ENCODE data around the gene FGF12. TPM values are rescaled to one million over a fixed set of nuclear protein-coding genes. Genes with fewer than 3 reads are reported as not detected.

Gene FGF12
- total RNA-seq, 4 donors from 2014 or later: 0.42 to 1.5 (median 0.62) TPM

DNA sequence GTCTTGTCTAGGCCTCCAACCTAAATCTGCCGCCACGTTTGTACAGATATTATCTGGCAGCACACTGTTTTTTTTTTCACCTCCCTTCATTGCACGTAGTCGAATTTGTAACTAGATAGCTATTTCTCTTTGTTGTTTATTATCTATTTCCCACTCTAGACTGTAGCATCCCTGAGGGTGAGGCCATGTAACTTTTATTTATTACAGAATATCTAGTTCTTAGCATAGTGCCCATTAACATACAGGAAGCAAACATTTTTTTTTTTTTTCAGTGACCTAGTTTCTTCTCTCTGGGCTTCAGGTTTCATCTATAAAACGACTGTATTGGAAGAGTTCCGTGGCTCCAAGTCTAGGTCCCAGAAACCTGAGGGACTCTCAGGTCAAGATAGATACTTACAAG, 354.3 kb downstream of the FGF12 start:
- H3K4me3 ChIP-seq: no peak overlapping the region
- DNase-seq (ENCODE audit: low spot score in 2 of 2): no peak
- H3K36me3 ChIP-seq: no peaks in the 10 kb centered on the region
- WGBS, 2 donors: 76 to 77% methylated on average over 6 of the region's 6 CpGs
- H3K9me3 ChIP-seq: no peaks in the 10 kb centered on the region
- no peaks in the 10 kb centered on the region for H3K27me3 ChIP-seq
- no peak for TF ChIP-seq POLR2A (IDR thresholded peaks at IDR 0.05)
- TF ChIP-seq CTCF (IDR thresholded peaks at IDR 0.05): no peak
- no peak for TF ChIP-seq EP300 (IDR thresholded peaks at IDR 0.05)
- H3K4me1 ChIP-seq: no peaks in the 10 kb centered on the region
- no peak overlapping the region for H3K27ac ChIP-seq

DNA sequence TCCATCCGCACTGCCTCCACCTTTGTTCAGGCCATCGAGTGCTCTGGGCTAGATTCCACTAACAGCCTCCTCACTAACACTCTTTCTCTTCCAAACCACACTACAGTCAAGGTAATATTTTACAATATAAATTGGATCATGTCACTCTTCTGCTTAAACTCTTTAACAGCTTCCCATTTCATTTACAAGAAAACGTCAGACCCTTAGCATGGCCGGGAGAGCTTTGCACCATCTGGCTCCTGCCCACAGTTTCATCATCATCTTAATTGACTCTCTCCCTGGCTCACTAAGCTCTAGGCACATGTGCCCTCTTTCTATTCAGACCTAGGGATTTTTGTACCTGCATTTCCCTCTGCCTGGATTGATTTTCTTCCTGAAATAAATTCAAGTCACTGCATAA, 354.7 kb downstream of the FGF12 start:
- no peak overlapping the region for H3K4me3 ChIP-seq
- no peaks in the 10 kb centered on the region for H3K4me1 ChIP-seq
- no peak for DNase-seq (ENCODE audit: low spot score in 2 of 2)
- WGBS, 2 donors: 59 to 60% methylated on average over 4 of the region's 4 CpGs
- TF ChIP-seq EP300 (IDR thresholded peaks at IDR 0.05) (no peak), POLR2A (IDR thresholded peaks at IDR 0.05) (no peak), CTCF (IDR thresholded peaks at IDR 0.05) (no peak)
- H3K36me3 ChIP-seq: no peaks in the 10 kb centered on the region
- no peaks in the 10 kb centered on the region for H3K27me3 ChIP-seq
- H3K9me3 ChIP-seq: no peaks in the 10 kb centered on the region
- H3K27ac ChIP-seq: no peak overlapping the region

DNA sequence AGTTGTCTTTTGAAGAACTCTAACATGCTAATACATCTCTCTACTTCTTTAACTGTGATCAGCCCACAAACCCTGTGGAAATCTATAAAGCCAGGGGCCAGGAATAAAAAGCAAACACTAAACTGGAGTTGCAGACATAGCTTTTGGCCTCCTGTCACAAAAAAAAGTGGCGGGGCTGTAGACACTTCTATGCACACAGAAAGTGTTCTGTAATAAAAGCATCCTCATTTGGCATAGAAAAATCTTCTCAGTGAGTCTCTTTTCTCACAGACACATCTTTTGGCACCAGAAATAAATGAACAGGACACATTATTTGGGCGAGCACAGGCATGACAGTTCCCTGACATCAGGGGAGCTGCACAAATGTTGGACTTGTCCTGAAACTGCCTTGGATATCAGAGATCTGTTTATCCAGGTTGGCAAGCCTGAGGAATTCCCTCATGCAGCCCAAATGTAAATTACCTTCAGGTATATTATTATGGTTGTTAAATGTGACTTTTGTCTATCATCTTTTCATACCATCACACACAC, 355.4 kb downstream of the FGF12 start:
- no peaks in the 10 kb centered on the region for H3K4me1 ChIP-seq
- no peak overlapping the region for H3K27ac ChIP-seq
- no peak for DNase-seq (ENCODE audit: low spot score in 2 of 2)
- no peak overlapping the region for H3K4me3 ChIP-seq
- 39 to 51% methylated on average over 2 of the region's 2 CpGs for WGBS, 2 donors
- H3K9me3 ChIP-seq: no peaks in the 10 kb centered on the region
- H3K36me3 ChIP-seq: no peaks in the 10 kb centered on the region
- H3K27me3 ChIP-seq: no peaks in the 10 kb centered on the region
- TF ChIP-seq CTCF (IDR thresholded peaks at IDR 0.05) (no peak), EP300 (IDR thresholded peaks at IDR 0.05) (no peak), POLR2A (IDR thresholded peaks at IDR 0.05) (no peak)

DNA sequence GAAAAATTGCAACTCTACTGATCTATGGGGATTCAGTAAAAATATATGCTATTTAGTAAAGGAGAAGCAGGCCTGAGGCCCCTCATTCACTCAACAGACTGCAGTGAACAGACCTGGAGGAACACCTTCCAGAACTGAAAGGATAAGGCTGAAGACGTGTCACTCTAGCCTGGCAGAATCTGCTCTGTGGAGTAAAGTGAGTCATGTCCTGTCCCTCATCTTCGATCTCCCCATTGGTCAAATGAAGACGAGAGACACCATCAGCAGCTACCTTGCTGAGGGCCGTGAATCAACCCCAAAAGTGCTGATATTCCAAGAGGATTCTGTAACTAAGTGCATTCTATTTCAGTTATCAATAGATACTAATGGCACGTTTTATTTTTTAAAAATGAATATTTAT, 359.7 kb downstream of the FGF12 start:
- H3K9me3 ChIP-seq: no peaks in the 10 kb centered on the region
- no peaks in the 10 kb centered on the region for H3K4me1 ChIP-seq
- H3K36me3 ChIP-seq: no peaks in the 10 kb centered on the region
- WGBS, 2 donors: 71 to 88% methylated on average over 5 of the region's 5 CpGs
- no peak for DNase-seq (ENCODE audit: low spot score in 2 of 2)
- no peak overlapping the region for H3K4me3 ChIP-seq
- no peak overlapping the region for H3K27ac ChIP-seq
- H3K27me3 ChIP-seq: no peaks in the 10 kb centered on the region
- TF ChIP-seq EP300 (IDR thresholded peaks at IDR 0.05) (no peak), CTCF (IDR thresholded peaks at IDR 0.05) (no peak), POLR2A (IDR thresholded peaks at IDR 0.05) (no peak)

GRCh38 chr3:192366916-192367315, 360.4 kb downstream of the FGF12 start:
- no peak for DNase-seq (ENCODE audit: low spot score in 2 of 2)
- no peaks in the 10 kb centered on the region for H3K36me3 ChIP-seq
- TF ChIP-seq CTCF (IDR thresholded peaks at IDR 0.05) (no peak), EP300 (IDR thresholded peaks at IDR 0.05) (no peak), POLR2A (IDR thresholded peaks at IDR 0.05) (no peak)
- H3K27me3 ChIP-seq: no peaks in the 10 kb centered on the region
- H3K4me1 ChIP-seq: no peaks in the 10 kb centered on the region
- no peak overlapping the region for H3K27ac ChIP-seq
- H3K4me3 ChIP-seq: no peak overlapping the region
- no peaks in the 10 kb centered on the region for H3K9me3 ChIP-seq
- WGBS, 2 donors: 58 to 65% methylated on average over 6 of the region's 6 CpGs

Data from tibial nerve (tissue), 4 donors.